Measurements from ENCODE around the gene COG5.

The COG5 gene

GRCh38 chr7:107446531-107446930 is 117.2 kb downstream of the COG5 start:
- Histone ChIP-seq H3K4me1 (no peaks in the 10 kb centered on the region), H3K27me3 (ENCODE audit: low read depth) (no peaks in the 10 kb centered on the region), H3K36me3 (replicated peaks) (no peaks in the 10 kb centered on the region), H3K9me3 (no peaks in the 10 kb centered on the region), H3K4me3 (no peak overlapping the region)
- DNase-seq (ENCODE audit: low spot score in 2 of 2): no peak
- in situ Hi-C loops (cut with MboI; ENCODE audit: low sequenced_read_pairs): no loop called here

- Histone ChIP-seq H3K36me3 (replicated peaks) (no peaks in the 10 kb centered on the region), H3K27me3 (ENCODE audit: low read depth) (no peaks in the 10 kb centered on the region), H3K4me3 (no peak overlapping the region), H3K9me3 (no peaks in the 10 kb centered on the region), H3K4me1 (no peaks in the 10 kb centered on the region)
- DNase-seq (ENCODE audit: low spot score in 2 of 2): no peak
- in situ Hi-C loops (cut with MboI; ENCODE audit: low sequenced_read_pairs): no loop called here
Observed at GRCh38 chr7:107442678-107443077, 121.0 kb downstream of the COG5 start.

- Histone ChIP-seq H3K36me3 (replicated peaks) (no peaks in the 10 kb centered on the region), H3K27me3 (ENCODE audit: low read depth) (no peaks in the 10 kb centered on the region), H3K4me1 (no peaks in the 10 kb centered on the region), H3K9me3 (no peaks in the 10 kb centered on the region), H3K4me3 (no peak overlapping the region)
- DNase-seq (ENCODE audit: low spot score in 2 of 2): no peak
- in situ Hi-C loops (cut with MboI; ENCODE audit: low sequenced_read_pairs): no loop called here
Observed at GRCh38 chr7:107441581-107442422, 121.9 kb downstream of the COG5 start.

GRCh38 chr7:107439025-107439424 is 124.7 kb downstream of the COG5 start:
- Histone ChIP-seq H3K36me3 (replicated peaks) (no peaks in the 10 kb centered on the region), H3K9me3 (no peaks in the 10 kb centered on the region), H3K27me3 (ENCODE audit: low read depth) (no peaks in the 10 kb centered on the region), H3K4me3 (no peak overlapping the region), H3K4me1 (no peaks in the 10 kb centered on the region)
- in situ Hi-C loops (cut with MboI; ENCODE audit: low sequenced_read_pairs): no loop called here
- no peak for DNase-seq (ENCODE audit: low spot score in 2 of 2)

- H3K4me1 ChIP-seq: no peaks in the 10 kb centered on the region
- H3K27me3 ChIP-seq (ENCODE audit: low read depth): no peaks in the 10 kb centered on the region
- DNase-seq (ENCODE audit: low spot score in 2 of 2): no peak
- in situ Hi-C loops (cut with MboI; ENCODE audit: low sequenced_read_pairs): no loop called here
- H3K36me3 ChIP-seq (replicated peaks): no peaks in the 10 kb centered on the region
- no peak overlapping the region for H3K4me3 ChIP-seq
- no peaks in the 10 kb centered on the region for H3K9me3 ChIP-seq
Observed at GRCh38 chr7:107435749-107436148, 128.0 kb downstream of the COG5 start.

GRCh38 chr7:107432261-107432660 is 131.5 kb downstream of the COG5 start:
- Histone ChIP-seq H3K27me3 (ENCODE audit: low read depth) (no peaks in the 10 kb centered on the region), H3K4me3 (no peak overlapping the region), H3K4me1 (no peaks in the 10 kb centered on the region), H3K36me3 (replicated peaks) (no peaks in the 10 kb centered on the region), H3K9me3 (no peaks in the 10 kb centered on the region)
- in situ Hi-C loops (cut with MboI; ENCODE audit: low sequenced_read_pairs): no loop called here
- no peak for DNase-seq (ENCODE audit: low spot score in 2 of 2)

GRCh38 chr7:107430057-107430456 is 133.7 kb downstream of the COG5 start:
- no peak for DNase-seq (ENCODE audit: low spot score in 2 of 2)
- H3K4me3 ChIP-seq: no peak overlapping the region
- H3K4me1 ChIP-seq: no peaks in the 10 kb centered on the region
- no peaks in the 10 kb centered on the region for H3K9me3 ChIP-seq
- H3K36me3 ChIP-seq (replicated peaks): no peaks in the 10 kb centered on the region
- in situ Hi-C loops (cut with MboI; ENCODE audit: low sequenced_read_pairs): no loop called here
- no peaks in the 10 kb centered on the region for H3K27me3 ChIP-seq (ENCODE audit: low read depth)

- Histone ChIP-seq H3K36me3 (replicated peaks) (no peaks in the 10 kb centered on the region), H3K4me1 (no peaks in the 10 kb centered on the region), H3K27me3 (ENCODE audit: low read depth) (no peaks in the 10 kb centered on the region), H3K4me3 (no peak overlapping the region), H3K9me3 (no peaks in the 10 kb centered on the region)
- in situ Hi-C loops (cut with MboI; ENCODE audit: low sequenced_read_pairs): no loop called here
- DNase-seq (ENCODE audit: low spot score in 2 of 2): no peak
Observed at GRCh38 chr7:107428642-107429041, 135.1 kb downstream of the COG5 start.

- H3K4me3 ChIP-seq: no peak overlapping the region
- no peaks in the 10 kb centered on the region for H3K36me3 ChIP-seq (replicated peaks)
- H3K4me1 ChIP-seq: no peaks in the 10 kb centered on the region
- in situ Hi-C loops (cut with MboI; ENCODE audit: low sequenced_read_pairs): no loop called here
- no peak for DNase-seq (ENCODE audit: low spot score in 2 of 2)
- no peaks in the 10 kb centered on the region for H3K27me3 ChIP-seq (ENCODE audit: low read depth)
- H3K9me3 ChIP-seq: no peaks in the 10 kb centered on the region
Observed at GRCh38 chr7:107427462-107427861, 136.3 kb downstream of the COG5 start.

GRCh38 chr7:107414198-107414597 is 149.5 kb downstream of the COG5 start:
- no peak for DNase-seq (ENCODE audit: low spot score in 2 of 2)
- Histone ChIP-seq H3K9me3 (no peaks in the 10 kb centered on the region), H3K4me3 (no peak overlapping the region), H3K36me3 (replicated peaks) (no peaks in the 10 kb centered on the region), H3K27me3 (ENCODE audit: low read depth) (no peaks in the 10 kb centered on the region), H3K4me1 (0 out of 2 replicates have a peak, but pooled peaks cover 3% of the 10 kb centered on the region)
- in situ Hi-C loops (cut with MboI; ENCODE audit: low sequenced_read_pairs): no loop called here

GRCh38 chr7:107408349-107408748 is 155.4 kb downstream of the COG5 start:
- Histone ChIP-seq H3K9me3 (no peaks in the 10 kb centered on the region), H3K4me1 (peaks cover 8% of the 10 kb centered on the region), H3K27me3 (ENCODE audit: low read depth) (no peaks in the 10 kb centered on the region), H3K36me3 (replicated peaks) (no peaks in the 10 kb centered on the region), H3K4me3 (no peak overlapping the region)
- in situ Hi-C loops (cut with MboI; ENCODE audit: low sequenced_read_pairs): no loop called here
- DNase-seq (ENCODE audit: low spot score in 2 of 2): no peak

GRCh38 chr7:107405559-107405958 is 158.2 kb downstream of the COG5 start:
- Histone ChIP-seq H3K36me3 (replicated peaks) (no peaks in the 10 kb centered on the region), H3K27me3 (ENCODE audit: low read depth) (no peaks in the 10 kb centered on the region), H3K9me3 (no peaks in the 10 kb centered on the region), H3K4me1 (peaks cover 8% of the 10 kb centered on the region), H3K4me3 (no peak overlapping the region)
- in situ Hi-C loops (cut with MboI; ENCODE audit: low sequenced_read_pairs): no loop called here
- DNase-seq (ENCODE audit: low spot score in 2 of 2): no peak

GRCh38 chr7:107404740-107405537 is 158.8 kb downstream of the COG5 start:
- in situ Hi-C loops (cut with MboI; ENCODE audit: low sequenced_read_pairs): no loop called here
- DNase-seq (ENCODE audit: low spot score in 2 of 2): peak; percentile 36 to 57

GRCh38 chr7:107398161-107398560 is 165.6 kb downstream of the COG5 start:
- no peaks in the 10 kb centered on the region for H3K36me3 ChIP-seq (replicated peaks)
- no peak for DNase-seq (ENCODE audit: low spot score in 2 of 2)
- no peaks in the 10 kb centered on the region for H3K9me3 ChIP-seq
- no peaks in the 10 kb centered on the region for H3K27me3 ChIP-seq (ENCODE audit: low read depth)
- H3K4me1 ChIP-seq: no peaks in the 10 kb centered on the region
- in situ Hi-C loops (cut with MboI; ENCODE audit: low sequenced_read_pairs): no loop called here
- H3K4me3 ChIP-seq: no peak overlapping the region

More at GRCh38 chr7:107404740-107405537, 158.8 kb downstream of the COG5 start:
- no peaks in the 10 kb centered on the region for H3K36me3 ChIP-seq (replicated peaks)
- no peaks in the 10 kb centered on the region for H3K9me3 ChIP-seq
- H3K4me3 ChIP-seq: no peak overlapping the region
- peaks cover 8% of the 10 kb centered on the region for H3K4me1 ChIP-seq
- H3K27me3 ChIP-seq (ENCODE audit: low read depth): no peaks in the 10 kb centered on the region

All from HAP-1 (cell line).